A673 (cell line): ENCODE results near the gene SNX8. TPM values are rescaled to one million over a fixed set of nuclear protein-coding genes. Genes with fewer than 3 reads are reported as not detected.

Source experiments
- BruUV-seq: library from RNA; stranded (reverse); fragments of 400-500 nt; replicated peaks from 2 replicates; lab custom pipeline; 2021; lab: Mats Ljungman, UMichigan
- CTCF ChIA-PET: fragments of 300-600 bp; sonication (Branson Sonifier 250); formaldehyde crosslinking; loops from one replicate; lab custom pipeline; 2022; ENCODE audit warnings: antibody characterized with exemption; lab: Charles Lee
- POLR2A ChIA-PET: fragments of 300-600 bp; sonication (Branson Sonifier 250); formaldehyde crosslinking; loops from one replicate; lab custom pipeline; 2022; ENCODE audit warnings: antibody characterized with exemption; ENCODE audit not compliant: low non-redundant PET; lab: Charles Lee
- DNase-seq: peaks from one replicate; pipeline ENCODE4 v3.0.0-alpha.2; 2015; ENCODE audit warnings: low spot score
- H3K27ac ChIP-seq: fragments of 200-600 bp; sonication (generic); 2 replicates; pipeline ENCODE4 v1.5.1; 2016; ENCODE audit warnings: mixed run types, low read depth, mild to moderate bottlenecking, mixed read lengths, antibody characterized with exemption, low read length; ENCODE audit not compliant: poor library complexity, severe bottlenecking
- H3K27me3 ChIP-seq: fragments of 200-600 bp; sonication (generic); replicated peaks from 2 replicates; pipeline ENCODE4 v1.6.1; 2017; ENCODE audit warnings: mixed run types, low read depth, mild to moderate bottlenecking, mixed read lengths, antibody characterized with exemption, low read length; ENCODE audit not compliant: insufficient read depth, poor library complexity
- H3K36me3 ChIP-seq: fragments of 200-600 bp; sonication (generic); 2 replicates; pipeline ENCODE4 v1.6.1; 2016; ENCODE audit warnings: mixed run types, mild to moderate bottlenecking, mixed read lengths, antibody characterized with exemption, low read length; ENCODE audit not compliant: insufficient read depth, poor library complexity, severe bottlenecking
- H3K4me1 ChIP-seq: fragments of 200-600 bp; sonication (generic); 2 replicates; pipeline ENCODE4 v1.6.1; 2017; ENCODE audit warnings: mixed run types, mild to moderate bottlenecking, mixed read lengths, antibody characterized with exemption, low read length; ENCODE audit not compliant: insufficient read depth, poor library complexity, severe bottlenecking
- H3K4me3 ChIP-seq: fragments of 200-600 bp; sonication (generic); 2 replicates; pipeline ENCODE4 v1.5.1; 2016; ENCODE audit warnings: low read depth, mixed run types, mild to moderate bottlenecking, mixed read lengths, low read length; ENCODE audit not compliant: poor library complexity, severe bottlenecking
- H3K9me3 ChIP-seq: fragments of 200-600 bp; sonication (generic); 2 replicates; pipeline ENCODE4 v1.6.1; 2016; ENCODE audit warnings: mixed run types, low read depth, mild to moderate bottlenecking, mixed read lengths, antibody characterized with exemption, low read length; ENCODE audit not compliant: poor library complexity, severe bottlenecking
- CTCF ChIP-seq: fragments of 300-800, 200-600 bp; sonication (generic); conservative IDR thresholded peaks from 2 replicates; pipeline ENCODE4 v1.5.1; 2017; ENCODE audit warnings: low read depth, mild to moderate bottlenecking, antibody characterized with exemption, low read length, moderate library complexity, mixed read lengths
- EZH2 ChIP-seq: fragments of 200-600 bp; sonication (generic); IDR thresholded peaks from 2 replicates; pipeline ENCODE4 v1.6.1; 2017; ENCODE audit warnings: borderline replicate concordance, low read depth, mild to moderate bottlenecking, mixed read lengths, antibody characterized with exemption, low read length; ENCODE audit not compliant: poor library complexity, severe bottlenecking
- intact Hi-C: fragments of 100-400 bp; cut with micrococcal nuclease; formaldehyde crosslinking; loops from one replicate; pipeline ENCODE4 v1.10.0; 2022; ENCODE audit not compliant: unreplicated experiment
- total RNA-seq: library from RNA; stranded (reverse); gene quantifications from 2 replicates; pipeline ENCODE4 v1.2.3, GENCODE V29; 2021

SNX8 gene
- total RNA-seq, 1 experiment from 2014 or later: 42.9 TPM

- DNase-seq: no peak
- no peak for TF ChIP-seq CTCF
- TF ChIP-seq EZH2: no peak
- Histone ChIP-seq H3K4me1 (no peaks in the 10 kb centered on the region), H3K36me3 (no peaks in the 10 kb centered on the region), H3K4me3 (no peak overlapping the region), H3K27me3 (no peaks in the 10 kb centered on the region), H3K9me3 (no peaks in the 10 kb centered on the region), H3K27ac (no peak overlapping the region)
- no TSS peak for BruUV-seq
- ChIA-PET POLR2A (no interaction called here), CTCF (no interaction called here)
- intact Hi-C loops: no loop called here
Observed at GRCh38 chr7:2258661-2259365, 55.4 kb downstream of the SNX8 start.

GRCh38 chr7:2257651-2258050 lies 56.6 kb downstream of the SNX8 start:
- no peak for DNase-seq
- POLR2A ChIA-PET: no interaction called here

GRCh38 chr7:2257046-2257551 lies 57.1 kb downstream of the SNX8 start:
- no peak overlapping the region for H3K27ac ChIP-seq
- no peak for DNase-seq
- CTCF ChIA-PET: no interaction called here
- H3K4me1 ChIP-seq: no peaks in the 10 kb centered on the region
- no peak overlapping the region for H3K4me3 ChIP-seq
- no peaks in the 10 kb centered on the region for H3K36me3 ChIP-seq
- POLR2A ChIA-PET: no interaction called here
- no peaks in the 10 kb centered on the region for H3K27me3 ChIP-seq
- intact Hi-C loops: no loop called here
- no peaks in the 10 kb centered on the region for H3K9me3 ChIP-seq
- TF ChIP-seq CTCF (no peak), EZH2 (no peak)
- no TSS peak for BruUV-seq

More at GRCh38 chr7:2257651-2258050, 56.6 kb downstream of the SNX8 start:
- no peaks in the 10 kb centered on the region for H3K4me1 ChIP-seq
- H3K4me3 ChIP-seq: no peak overlapping the region
- no TSS peak for BruUV-seq
- H3K9me3 ChIP-seq: no peaks in the 10 kb centered on the region
- CTCF ChIA-PET: no interaction called here
- H3K27ac ChIP-seq: no peak overlapping the region
- TF ChIP-seq EZH2 (no peak), CTCF (no peak)
- intact Hi-C loops: no loop called here
- no peaks in the 10 kb centered on the region for H3K27me3 ChIP-seq
- H3K36me3 ChIP-seq: no peaks in the 10 kb centered on the region
